ENCODE data around the gene PRDM4.
A peak's percentile ranks its signal among the peaks of the same experiment; 100 is the strongest.
"Not testable (repeated sequence)": the region's sequence is repeated elsewhere in the genome, so short reads cannot be mapped to it uniquely, and the experiment has no call there.

PRDM4 gene

DNA sequence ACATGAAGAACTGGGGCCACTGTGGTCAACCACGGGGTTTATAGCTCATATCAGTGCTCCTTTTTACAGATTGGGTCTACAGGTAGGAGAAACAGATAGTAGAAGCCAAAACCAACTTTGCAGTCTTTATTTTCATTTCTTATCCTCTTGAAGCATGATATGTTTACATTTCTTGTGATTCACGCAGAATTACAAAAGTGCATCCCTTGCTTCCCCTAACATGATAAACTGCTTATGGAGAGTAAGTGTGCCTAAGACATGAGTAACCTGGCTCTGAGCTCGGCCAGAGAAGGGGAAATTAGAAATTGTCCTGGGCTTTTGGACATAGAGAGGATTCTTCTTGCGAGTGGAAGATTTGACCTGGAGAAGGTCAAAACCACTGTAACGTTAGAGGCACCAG lies 56.9 kb downstream of the PRDM4 start:
- H3K4me3 ChIP-seq (ENCODE audit: low read depth, low read length), result no peak overlapping the region

DNA sequence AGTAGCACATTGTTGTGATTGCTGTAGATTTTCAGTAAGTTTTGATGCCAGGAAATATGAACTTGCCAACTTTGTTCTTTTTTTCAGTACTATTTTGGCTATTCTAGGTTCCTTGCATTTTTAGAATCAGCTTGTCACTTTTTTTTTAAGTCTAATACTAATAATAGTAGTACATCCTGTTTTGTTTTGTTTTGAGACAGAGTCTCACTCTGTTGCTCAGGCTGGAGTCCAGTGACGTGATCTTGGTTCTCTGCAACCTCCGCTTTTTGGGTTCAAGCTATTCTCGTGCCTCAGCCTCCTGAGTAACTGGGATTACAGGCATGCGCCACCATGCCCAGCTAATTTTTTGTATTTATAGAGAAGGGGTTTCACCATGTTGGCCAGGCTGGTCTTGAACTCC lies 58.8 kb downstream of the PRDM4 start:
- H3K4me3 ChIP-seq (ENCODE audit: low read depth, low read length), result no peak overlapping the region

DNA sequence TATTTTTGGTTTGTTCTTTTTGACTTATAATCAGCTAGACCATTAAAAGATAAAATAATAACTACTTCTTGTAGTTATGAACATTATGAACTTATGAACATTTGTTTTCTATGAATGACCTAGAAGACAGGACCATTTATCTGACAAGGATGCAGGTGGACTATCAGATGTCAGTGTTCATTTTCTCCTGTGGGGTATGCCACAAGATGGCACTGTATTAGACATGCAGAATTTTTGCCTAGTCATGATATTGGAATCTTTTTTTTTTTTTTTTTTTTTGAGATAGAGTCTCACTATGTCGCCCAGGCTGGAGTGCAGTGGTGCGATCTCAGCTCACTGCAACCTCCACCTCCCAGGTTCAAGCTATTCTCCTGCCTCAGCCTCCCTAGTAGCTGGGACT lies 65.2 kb downstream of the PRDM4 start:
- H3K4me3 ChIP-seq (ENCODE audit: low read depth, low read length), result not testable (repeated sequence)

DNA sequence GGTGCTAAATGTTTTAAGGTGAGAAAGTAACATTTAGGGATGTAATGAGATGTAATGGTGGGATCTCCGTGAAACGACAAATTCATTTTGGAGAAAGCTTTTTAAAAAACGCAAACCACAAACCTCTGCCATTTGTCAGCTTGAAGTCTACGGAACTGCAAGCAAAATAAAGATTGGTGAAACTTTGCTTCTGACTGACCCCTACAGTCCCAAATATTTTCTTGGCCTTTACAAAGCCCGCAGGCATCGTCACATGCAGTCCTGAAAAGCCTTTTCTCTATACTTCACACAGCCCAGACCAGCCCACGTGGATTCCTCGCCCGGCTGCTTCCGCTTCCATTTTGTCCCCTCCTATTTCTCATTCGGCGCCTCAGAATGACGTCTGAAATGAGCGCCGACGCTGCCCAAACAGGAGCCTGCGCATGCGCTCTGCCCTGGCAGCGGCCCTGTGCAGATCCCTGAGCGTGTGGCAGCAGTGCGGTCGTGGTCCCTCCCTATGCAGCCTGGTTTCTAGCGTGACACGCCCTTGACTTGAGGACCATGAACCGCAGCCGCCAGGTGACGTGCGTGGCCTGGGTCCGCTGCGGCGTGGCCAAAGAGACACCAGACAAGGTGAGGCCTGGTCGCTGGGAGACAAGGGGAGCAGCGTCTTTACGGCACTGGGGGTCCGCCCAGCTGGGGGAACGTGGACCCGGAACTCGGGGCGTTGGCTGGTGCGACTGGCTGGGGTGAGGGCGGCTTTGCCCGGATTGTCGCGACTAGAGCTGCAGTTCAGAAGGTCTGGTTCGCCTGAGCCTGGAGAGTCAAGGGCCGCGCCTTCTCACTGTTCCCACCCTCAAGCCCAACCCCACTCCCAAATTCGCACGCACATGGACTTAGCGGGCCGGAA lies 75.3 kb downstream of the PRDM4 start, which contains the start of gene PWP1:
Gene PWP1 (plus strand): TSS at position 440 of the 889 bp plus-strand sequence. CDS start 101 bp downstream, at position 541.
- H3K4me3 ChIP-seq (ENCODE audit: low read depth, low read length), result peak within 1 kb of the TSS; percentile 100

DNA sequence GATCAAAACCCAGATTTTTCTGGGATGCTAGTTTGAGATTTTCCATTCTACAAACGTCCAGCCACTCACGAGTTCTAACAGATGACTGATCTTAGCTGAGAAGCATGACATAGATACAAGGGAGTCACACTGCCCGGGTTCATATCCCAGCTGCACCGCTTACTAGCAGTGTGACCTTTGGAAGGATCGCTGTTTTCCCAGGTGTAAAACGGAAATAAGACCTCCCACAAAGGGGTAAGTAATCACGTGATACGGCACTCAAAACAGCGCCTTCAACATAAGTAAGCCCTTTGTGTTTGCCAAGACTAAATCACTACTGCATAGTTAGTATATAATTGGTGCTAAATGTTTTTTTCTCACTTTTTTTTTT lies 76.0 kb downstream of the PRDM4 start:
- peak overlapping the region; percentile 100 for H3K4me3 ChIP-seq (ENCODE audit: low read depth, low read length)

DNA sequence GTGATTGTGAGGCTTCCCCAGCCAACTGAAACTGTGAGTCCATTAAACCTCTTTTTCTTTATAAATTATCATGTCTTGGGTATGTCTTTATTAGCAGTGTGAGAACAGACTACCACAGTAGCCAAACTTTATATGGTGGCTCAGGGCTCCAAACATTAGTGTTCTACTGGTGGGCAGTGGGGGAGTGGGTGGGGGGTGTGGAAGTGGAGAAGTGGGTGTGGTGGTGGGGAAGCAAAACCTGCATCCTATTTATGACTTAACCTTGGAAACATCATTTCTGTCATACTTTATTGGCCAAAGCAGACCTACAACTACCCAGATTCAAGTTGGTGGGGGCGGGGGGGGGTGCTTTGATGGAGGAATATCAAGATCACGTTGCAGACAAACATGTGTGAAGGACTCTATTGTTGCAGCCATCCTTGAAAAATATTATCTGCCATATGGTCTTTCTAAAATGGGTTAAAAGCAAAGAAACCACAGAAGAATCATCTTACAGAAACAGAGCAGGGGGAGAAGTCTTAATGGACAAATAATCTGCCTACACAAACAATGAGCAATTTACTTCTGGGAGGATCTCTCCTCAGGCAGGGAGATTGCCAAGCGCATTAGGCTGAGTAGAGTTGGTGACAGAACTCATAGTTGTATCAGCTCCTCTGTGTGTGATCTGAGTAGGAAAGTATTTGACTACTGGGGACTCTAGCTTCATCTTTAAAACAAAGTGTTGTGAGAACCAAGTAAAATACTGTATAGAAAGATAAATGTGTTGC lies 76.7 kb downstream of the PRDM4 start:
- no peak overlapping the region for H3K4me3 ChIP-seq (ENCODE audit: low read depth, low read length)
